Effector CD4-positive, alpha-beta T cell (primary cell): ENCODE measurements around the gene MUC20.
"Not testable (repeated sequence)": the region's sequence is repeated elsewhere in the genome, so short reads cannot be mapped to it uniquely, and the experiment has no call there.

Experiments used
- DNase-seq: peaks from one replicate; pipeline ENCODE4 v3.0.0-alpha.2; 2020
- total RNA-seq: gene quantifications from one replicate; lab custom pipeline; 2026; lab: John Stamatoyannopoulos, UW

MUC20 gene, protein sequence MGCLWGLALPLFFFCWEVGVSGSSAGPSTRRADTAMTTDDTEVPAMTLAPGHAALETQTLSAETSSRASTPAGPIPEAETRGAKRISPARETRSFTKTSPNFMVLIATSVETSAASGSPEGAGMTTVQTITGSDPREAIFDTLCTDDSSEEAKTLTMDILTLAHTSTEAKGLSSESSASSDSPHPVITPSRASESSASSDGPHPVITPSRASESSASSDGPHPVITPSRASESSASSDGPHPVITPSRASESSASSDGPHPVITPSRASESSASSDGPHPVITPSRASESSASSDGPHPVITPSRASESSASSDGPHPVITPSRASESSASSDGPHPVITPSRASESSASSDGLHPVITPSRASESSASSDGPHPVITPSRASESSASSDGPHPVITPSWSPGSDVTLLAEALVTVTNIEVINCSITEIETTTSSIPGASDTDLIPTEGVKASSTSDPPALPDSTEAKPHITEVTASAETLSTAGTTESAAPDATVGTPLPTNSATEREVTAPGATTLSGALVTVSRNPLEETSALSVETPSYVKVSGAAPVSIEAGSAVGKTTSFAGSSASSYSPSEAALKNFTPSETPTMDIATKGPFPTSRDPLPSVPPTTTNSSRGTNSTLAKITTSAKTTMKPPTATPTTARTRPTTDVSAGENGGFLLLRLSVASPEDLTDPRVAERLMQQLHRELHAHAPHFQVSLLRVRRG
- total RNA-seq, result 3.6 reads per million, percentile 14 among the genes with 10 or more reads in this experiment

DNA sequence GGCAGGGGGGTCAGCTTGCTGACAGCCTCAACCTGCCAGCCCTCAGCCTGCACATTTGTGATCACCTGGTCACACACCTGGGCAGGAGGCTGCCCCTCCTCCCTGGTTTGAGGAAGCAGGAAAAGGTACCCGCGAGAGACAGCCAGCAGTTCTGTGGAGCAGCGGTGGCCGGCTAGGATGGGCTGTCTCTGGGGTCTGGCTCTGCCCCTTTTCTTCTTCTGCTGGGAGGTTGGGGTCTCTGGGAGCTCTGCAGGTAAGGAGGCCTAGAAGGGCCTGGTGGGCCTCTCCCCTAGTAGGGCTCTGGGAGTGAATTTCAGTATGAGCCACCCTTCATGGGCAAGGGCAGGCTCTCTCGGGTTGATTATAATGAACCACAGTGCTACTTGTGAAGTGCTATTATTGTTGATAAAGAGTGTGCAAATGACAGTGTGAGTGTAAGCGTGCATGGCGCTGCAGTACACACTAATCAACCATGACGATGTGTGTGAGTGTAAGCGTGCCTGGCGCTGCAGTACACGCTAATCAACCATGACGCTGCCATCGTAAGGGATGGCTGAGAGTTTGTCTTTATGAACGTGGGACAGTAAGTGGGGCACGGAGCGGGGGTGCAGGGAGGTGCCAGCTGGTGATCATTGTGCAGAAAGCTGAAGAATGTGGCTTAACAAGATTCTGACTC lies at the start of gene MUC20:
MUC20 (plus strand) TSS at position 148 of the 676 bp plus-strand sequence; CDS start at position 178, 30 bp downstream.
- DNase-seq, result not testable (repeated sequence)

DNA sequence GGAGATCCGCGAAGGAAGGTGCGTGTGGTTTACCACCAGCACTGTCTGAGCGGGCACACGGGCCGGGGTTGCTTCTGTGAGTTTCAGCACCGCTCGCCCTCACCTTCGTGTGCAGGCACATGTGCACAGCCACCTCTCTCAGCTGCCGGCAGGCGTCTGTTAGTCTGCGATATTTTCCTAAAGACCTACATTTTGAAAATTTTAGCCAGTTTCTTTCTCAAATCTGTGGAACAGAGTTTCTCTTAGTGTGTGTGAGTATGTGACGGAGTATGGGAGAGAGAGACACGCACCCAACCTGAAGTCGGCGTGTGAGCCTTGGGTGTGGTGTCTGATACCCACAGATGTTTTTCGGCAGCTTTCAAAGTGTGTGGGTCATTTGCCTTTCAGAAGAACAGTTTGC lies 49.5 kb upstream of the MUC20 start:
- DNase-seq, result not testable (repeated sequence)

DNA sequence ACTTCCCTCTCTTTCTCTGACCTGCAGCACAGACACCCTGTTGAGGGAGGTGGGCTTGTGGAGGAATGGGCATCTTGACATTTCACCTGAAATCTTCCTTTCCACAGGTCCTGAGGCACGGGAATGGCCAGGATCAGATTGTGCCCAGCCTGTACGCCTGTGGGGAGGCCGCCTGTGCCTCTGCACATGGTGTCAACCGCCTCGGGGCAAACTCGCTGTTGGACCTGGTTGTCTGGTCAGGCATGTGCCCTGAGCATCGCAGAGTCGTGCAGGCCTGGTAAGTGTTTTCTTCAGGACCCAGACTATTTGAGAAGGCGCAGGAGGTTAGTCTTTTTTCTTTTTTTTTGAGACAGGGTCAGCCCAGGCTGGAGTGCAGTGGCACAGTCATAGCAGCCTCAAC lies 47.1 kb upstream of the MUC20 start:
- DNase-seq, result not testable (repeated sequence)

DNA sequence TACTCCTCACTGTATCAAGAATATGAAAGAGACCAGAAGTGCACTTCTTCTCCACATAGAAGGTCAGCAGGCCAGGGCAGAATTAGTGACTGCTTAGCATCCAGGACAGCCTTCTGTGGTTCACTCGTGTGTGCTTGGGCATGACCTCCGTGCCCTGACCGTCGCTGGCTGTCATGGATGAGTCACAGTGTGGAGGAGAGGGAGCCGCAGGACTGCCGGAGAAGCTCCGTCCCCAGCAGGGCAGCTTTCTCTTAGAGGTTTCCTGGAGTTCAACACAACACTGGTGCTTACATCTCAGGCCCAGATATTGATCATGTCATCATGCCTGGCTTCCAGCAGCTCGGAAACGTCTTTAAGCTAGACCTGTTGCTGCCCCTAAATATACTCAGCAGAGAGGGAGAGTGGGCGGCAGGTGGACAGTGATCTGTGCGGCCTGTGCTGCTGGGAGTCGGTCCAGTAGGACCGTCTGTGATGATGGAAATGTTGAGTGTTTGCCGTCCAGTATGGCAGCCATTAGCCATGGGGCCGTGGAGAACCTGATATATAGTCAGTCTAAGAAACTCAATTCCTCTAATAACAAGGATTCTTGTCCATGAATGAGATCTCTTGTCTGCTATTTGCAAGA lies 42.3 kb upstream of the MUC20 start:
- not testable (repeated sequence) for DNase-seq

DNA sequence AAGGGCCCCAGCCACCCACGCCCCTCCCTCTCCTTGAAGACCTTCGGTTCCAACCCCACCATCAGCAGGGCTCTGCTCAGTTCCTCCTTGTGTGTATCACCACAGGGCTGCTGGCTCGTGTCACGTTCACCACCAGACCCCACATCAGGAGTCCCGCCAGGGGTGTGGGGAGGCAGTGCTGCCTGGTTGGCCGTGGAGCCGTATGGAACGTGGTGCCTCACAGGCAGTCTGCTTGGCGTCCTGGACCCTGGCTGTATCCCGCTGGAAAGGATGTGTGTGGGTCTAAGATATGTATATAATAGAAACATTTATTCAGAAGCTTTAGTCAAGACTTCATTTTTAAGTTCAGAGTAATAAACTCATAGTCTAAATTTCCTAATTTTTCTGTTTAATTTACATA lies 40.1 kb upstream of the MUC20 start:
- not testable (repeated sequence) for DNase-seq

DNA sequence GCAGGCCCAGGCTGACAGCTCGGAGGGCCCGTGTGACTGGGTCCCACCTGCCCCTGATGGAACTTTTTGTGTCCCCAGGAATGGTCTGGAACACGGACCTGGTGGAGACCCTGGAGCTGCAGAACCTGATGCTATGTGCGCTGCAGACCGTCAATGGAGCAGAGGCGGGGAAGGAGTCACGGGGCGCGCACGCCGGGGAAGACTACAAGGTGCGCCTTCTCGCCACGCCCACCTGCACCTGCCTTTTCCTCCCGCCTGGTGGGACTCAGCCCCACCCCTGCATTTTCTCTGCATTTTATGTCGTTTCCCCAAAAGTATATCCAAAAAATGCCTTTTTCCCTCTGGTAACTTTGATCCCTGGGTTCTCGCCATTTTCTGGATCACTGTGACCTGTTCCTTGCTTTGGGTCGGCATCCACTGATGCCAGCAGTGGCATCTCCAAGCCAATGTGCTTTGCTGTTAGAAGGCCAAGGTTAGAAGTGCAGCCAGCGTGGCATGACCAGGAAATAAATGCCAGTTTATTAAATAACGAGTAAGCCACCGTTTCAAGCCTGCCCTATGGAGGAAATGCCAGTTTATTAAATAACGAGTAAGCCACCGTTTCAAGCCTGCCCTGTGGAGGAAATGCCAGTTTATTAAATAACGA lies 39.2 kb upstream of the MUC20 start:
- DNase-seq, result not testable (repeated sequence)

DNA sequence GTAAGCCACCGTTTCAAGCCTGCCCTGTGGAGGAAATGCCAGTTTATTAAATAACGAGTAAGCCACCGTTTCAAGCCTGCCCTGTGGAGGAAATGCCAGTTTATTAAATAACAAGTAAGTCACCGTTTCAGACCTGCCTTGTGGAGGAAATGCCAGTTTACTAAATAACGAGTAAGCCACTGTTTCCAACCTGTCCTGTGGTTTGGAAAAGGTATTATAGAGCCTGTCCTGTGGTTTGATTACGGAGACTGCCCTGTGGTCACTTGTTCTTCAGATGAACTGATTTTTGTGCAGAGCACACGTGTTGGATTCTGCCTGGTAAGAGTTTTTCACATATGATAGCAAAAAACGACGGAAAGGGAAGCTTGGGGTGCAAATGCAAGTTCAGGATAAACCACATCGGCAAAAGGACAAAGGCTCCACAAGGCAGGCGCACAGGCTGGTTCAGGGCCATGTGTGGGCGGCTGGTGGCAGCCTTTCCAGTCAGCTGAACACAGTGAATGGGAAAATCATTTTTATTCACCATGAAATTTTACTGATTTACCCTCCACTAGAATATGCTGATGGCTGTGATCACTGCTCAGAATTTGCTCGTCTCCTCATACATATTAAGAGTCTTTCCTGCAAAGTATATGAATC lies 38.6 kb upstream of the MUC20 start:
- DNase-seq, result not testable (repeated sequence)

DNA sequence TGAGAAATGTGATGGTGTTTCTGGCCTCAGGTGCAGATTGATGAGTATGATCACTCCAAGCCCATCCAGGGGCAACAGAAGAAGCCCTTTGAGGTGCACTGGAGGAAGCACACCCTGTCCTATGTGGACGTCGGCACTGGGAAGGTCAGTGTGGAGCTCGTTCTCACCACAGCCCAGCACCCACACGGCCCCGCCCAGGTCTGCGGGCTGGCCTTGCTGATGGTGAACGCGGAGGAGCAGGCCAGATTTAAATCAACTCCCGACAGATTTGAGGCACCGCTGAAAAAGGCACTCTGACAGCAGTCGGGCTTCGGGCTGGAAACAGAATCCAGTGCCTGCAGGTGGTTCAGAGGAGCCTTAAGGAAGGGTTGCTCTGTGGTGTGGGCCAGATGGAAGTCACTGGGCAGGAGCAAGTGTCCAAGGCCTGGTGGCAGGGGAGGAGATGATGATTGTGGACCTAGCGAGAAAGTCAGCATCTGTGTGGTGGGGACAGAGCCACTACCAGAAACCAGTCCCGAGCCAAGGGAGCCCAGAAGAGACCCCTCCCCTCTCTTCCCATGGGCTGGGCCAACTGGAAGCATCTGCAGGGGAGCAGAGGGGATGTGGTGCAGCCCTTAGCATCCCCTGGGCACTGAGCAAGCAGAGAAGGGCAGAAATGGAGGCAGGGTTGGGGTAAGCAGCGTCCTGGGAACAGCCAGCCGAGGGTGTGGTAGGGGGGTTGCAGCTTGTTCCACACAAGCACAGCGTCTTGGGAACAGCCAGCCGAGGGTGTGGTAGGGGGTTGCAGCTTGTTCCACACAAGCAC lies 36.9 kb upstream of the MUC20 start:
- not testable (repeated sequence) for DNase-seq

DNA sequence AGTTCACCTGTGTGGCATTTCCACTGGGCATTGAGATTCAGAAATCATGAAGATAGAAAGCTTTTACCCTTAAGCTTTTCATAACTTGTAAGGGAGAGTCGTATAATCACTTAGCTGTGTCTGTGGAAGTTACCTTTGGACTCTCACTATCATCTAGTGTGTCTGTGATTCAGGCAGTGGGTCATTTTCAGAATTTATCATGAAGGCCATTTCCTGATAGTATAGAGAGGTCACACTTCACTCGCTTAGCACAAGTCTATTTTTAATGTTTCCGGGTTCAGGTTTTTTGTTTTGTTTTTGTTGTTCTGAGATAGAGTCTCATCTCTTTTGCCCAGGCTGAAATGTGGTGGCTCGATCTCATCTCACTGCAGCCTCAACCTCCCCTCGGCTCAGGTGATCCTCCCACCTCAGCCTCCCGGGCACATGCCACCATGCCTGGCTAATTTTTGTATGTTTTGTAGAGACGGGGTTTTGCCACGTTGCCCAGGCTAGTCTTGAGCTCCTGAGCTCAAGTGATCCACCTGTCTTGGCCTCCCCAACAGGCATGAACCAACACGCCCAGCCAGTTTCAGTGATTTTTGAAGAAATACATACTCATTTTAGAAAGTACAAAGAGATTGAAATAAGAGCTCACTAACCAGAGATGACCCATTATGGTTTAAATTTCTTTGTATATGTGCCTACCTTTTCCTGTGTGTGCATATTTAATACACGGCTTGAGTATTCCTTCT lies 36.1 kb upstream of the MUC20 start:
- not testable (repeated sequence) for DNase-seq

DNA sequence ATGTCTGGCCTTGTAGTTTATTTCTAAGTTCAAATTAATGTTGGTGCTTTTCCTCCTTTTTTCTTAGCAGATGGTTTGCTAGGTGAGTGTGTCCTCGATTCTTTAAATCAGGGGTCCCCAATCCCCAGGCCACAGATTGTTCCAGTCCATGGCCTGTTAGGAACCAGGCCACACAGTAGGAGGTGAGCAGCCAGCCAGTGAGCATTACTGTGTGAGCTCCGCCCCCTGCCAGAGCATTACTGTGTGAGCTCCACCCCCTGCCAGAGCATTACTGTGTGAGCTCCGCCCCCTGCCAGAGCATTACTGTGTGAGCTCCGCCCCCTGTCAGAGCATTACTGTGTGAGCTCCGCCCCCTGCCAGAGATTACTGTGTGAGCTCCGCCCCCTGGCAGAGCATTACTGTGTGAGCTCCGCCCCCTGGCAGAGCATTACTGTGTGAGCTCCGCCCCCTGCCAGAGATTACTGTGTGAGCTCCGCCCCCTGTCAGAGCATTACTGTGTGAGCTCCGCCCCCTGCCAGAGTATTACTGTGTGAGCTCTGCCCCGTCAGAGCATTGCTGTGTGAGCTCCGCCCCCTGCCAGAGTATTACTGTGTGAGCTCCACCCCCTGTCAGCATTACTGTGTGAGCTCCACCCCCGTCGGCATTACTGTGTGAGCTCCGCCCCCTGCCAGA lies 34.1 kb upstream of the MUC20 start:
- not testable (repeated sequence) for DNase-seq

DNA sequence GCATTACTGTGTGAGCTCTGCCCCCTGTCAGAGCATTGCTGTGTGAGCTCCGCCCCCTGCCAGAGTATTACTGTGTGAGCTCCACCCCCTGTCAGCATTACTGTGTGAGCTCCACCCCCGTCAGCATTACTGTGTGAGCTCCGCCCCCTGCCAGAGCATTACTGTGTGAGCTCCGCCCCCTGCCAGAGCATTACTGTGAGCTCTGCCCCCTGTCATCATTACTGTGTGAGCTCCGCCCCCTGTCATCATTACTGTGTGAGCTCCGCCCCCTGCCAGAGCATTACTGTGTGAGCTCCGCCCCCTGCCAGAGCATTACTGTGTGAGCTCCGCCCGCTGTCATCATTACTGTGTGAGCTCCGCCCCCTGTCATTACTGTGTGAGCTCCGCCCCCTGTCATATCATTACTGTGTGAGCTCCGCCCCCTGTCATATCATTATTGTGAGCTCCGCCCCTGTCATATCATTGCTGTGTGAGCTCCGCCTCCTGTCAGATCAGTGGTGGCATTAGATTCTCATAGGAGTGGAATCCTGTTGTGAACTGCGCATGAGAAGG lies 33.5 kb upstream of the MUC20 start:
- DNase-seq, result not testable (repeated sequence)

DNA sequence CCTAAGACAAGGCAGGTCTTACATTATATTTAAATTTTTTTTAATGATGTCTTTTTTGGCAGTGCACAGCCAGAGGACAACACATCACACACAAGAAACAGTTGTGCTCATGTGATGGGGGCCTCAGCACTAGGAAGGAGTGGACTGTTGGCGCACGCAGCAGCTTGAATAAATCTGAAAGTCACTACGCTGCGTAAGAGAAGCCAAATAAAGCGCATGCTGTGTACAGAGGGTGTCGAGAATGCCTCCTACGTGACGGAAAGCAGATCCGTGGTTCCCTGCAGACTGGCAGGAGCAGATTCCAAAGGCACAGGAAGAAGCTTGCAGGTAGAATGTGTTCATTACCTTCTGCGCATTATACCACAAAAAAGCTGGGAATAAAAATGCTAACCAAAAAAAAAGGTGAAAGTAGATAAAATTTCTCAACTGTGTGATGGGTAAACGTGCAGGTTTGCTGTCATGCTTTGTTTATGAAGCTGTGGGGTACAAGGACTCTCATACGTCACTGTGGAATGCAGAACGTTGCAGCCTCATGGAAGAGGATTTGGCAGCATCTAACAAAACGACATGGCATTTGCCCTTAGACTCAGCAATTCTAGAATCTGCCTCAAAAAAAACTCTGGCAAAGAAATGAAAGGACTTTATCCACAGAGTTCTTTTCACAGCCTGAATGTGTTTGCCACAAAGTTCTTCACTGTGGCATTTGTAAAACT lies 32.2 kb upstream of the MUC20 start:
- DNase-seq, result not testable (repeated sequence)

DNA sequence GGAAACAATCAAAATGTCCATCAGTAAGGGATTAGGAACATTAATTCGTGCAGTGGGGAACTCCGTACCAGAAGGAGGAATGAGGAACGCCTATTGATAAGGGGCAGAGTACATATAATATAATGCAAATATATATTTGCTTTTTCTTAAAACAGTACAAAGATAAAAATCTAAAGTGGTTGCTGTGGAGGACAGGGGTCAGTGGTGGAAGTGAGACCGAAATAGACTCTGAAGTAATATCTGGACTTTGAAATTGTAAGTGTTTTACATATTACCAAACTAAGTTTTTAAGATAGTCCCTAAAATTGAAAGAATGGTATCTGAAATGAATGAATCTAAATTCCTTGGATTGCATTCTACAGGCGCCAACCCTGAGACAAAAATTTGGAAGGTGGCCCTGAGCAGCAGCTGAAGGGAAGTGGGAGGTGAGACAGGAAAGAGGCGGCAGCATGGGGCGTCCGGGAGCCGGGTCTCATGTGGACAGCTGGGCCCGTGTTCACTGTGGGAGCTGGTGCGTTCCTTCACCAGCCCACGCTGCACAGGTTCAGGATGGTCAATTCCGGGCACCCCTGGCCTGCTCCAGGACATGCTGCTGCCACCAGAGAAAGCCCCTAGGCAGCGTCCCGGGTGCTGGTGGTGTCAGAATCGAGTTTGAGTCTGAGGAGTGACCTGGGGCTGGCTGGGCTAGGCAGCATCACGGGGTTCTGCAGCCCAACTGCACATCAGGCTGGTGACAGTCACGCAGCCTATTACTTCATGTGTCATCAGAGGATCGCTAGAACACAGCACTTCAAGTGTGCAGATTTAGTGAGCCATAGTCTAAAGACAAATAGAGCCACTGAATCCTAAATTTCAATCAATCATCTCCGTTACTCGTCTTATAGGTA lies 31.4 kb upstream of the MUC20 start:
- DNase-seq, result not testable (repeated sequence)

DNA sequence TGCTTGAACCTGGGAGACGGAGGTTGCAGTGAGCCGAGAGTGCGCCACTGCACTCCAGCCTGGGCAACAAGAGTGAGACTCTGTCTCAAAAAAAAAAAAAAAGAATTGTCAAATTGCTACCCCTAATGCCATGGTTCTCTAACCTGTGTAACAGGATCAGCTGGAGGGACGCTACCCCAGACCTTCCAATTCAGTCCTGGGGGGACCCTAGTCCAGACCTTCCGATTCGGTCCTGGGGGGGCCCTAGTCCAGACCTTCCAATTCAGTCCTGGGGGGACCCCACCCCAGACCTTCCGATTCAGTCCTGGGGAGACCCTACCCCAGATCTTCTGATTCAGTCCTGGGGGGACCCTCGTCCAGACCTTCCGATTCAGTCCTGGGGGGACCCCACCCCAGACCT lies 29.8 kb upstream of the MUC20 start:
- DNase-seq, result no peak

DNA sequence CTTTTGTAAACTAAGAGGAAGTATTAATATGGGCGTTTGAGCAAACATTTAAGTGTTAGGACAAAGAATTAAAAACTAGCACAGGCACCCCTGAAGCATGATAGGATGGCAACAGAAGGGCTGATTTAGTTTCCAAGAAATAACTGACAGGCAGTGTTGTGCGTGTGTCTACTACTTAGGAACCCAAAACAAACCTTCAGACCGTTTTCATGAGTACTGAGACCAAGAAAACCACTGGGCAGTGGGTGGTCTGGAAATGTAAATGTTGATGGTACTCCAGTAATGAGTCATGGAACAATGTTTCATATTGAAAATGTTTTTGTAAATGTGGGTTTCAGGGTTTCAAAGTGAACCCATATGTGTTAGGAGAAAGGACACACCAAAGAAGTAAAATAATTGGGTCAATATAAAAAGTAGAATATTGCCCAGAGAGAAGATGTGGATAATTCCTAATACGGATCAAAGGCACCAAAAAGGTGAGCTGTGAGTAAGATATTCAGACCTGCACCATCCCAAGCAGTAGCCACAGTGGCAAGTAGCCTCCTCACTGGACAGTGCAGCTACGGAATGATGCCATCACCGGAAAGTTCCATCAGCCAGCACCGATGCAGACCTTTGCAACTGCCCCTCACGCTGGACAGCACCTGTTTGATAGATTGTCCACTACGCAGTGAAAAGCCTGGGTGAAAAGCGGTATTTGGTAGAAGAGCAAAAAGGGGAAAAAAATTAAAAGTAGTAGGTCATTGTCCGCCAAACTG lies 29.0 kb upstream of the MUC20 start:
- not testable (repeated sequence) for DNase-seq

DNA sequence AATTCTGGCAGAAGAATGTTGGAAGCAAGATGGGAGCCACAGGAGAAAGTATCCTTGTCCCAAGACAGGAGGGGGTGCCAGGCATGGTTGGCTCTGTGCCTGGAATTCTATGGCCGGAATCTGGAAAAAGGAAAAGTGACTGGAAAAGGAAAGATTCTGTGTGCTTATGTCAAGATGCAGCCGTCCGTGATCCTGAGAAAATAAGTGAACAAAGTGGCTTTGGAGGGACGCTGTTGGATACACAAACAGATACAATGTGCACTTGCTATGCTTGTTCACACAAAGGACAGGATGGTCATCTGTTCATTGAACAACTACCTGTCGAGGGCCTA lies 28.5 kb upstream of the MUC20 start:
- DNase-seq, result no peak
